Activated CD8-positive, alpha-beta memory T cell treated with anti-CD3 and anti-CD28 coated beads for 1 hour (primary cell): ENCODE results near the gene RNASEH1.
"Not testable (repeated sequence)": the region's sequence is repeated elsewhere in the genome, so short reads cannot be mapped to it uniquely, and the experiment has no call there.

Experiments
- DNase-seq, 2 donors: peaks; one replicate each; pipeline ENCODE4 v3.0.0-alpha.2; 2020; ENCODE audit warnings: low read depth in 1 of 2; ENCODE audit errors: extremely low read depth in 1 of 2

The RNASEH1 gene

GRCh38 chr2:3594493-3595281 lies 36.6 kb upstream of the RNASEH1 start, which contains the start of gene COLEC11:
TSS of gene COLEC11 (plus strand) at chr2:3595112. CDS start at chr2:3604341, 9,229 bp downstream.
- DNase-seq, result no peak

- no peak for DNase-seq
These were observed 31.0 kb upstream of the RNASEH1 start for GRCh38 chr2:3589086-3589485.

DNA sequence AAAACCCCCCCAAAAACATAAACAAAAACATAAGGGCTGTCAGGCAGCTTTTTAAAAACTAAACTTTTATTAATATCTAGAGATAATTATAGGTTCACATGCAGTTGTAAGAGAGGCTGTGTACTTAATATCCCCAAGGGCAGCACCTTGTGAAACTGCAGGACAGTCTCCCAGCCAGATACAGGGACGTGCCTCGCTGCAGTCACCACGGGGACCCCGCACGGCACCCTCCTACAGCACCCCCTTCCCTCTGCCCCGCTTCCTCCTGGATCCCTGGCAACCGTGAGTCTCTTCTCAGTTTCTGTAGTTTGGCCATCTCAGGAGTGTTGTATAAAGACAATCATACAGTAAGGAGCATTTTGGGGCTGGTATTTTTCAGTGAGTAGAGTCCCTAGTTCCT lies 30.0 kb upstream of the RNASEH1 start:
- no peak for DNase-seq

GRCh38 chr2:3587432-3587831 lies 29.3 kb upstream of the RNASEH1 start:
- DNase-seq, result no peak

DNA sequence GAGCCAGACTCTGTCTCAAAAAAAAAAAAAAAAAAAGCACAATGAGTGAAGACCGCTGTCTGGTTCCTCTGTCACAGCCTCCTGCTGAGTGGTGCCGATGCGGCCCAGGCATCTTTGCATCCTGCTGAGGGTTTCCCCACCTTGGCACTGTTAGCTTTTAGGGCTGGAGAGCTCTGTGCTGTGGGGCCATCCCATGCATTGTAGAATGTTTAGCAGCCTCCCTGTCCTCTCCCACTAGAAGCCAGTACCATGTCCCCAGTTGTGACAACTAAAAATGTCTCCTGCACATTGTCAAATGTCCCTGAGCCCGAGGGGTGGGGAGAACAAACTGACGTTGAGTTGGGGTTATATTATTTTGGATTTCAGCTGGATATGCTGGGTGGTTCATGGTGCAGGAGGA lies 28.9 kb upstream of the RNASEH1 start:
- DNase-seq, result no peak

DNA sequence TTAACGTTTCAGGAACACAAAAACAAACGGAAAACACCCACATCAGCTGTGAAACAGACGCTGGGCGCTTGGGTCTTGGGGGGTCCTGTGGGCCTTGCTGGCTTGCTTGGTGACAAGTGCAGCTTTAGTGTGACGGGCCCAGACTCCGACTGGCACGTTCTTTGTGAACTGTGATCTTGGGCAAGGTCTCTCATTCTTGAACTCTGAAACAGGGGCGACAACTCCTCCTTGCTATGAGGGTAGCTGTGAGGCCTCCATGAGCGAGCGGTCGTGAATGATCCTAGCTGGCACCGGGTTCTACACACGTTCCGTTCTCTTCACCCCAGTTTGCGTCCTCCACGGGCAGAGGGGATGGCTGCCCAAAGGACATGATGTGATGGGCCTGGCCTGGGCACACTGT lies 28.1 kb upstream of the RNASEH1 start:
- no peak for DNase-seq

GRCh38 chr2:3585261-3586109 lies 27.4 kb upstream of the RNASEH1 start:
- DNase-seq, result no peak

GRCh38 chr2:3584608-3585260 lies 26.6 kb upstream of the RNASEH1 start:
- DNase-seq, result no peak

- DNase-seq, result no peak
These were observed 25.9 kb upstream of the RNASEH1 start for GRCh38 chr2:3584076-3584475.

- no peak for DNase-seq
These were observed 23.5 kb upstream of the RNASEH1 start for GRCh38 chr2:3581367-3582262.

GRCh38 chr2:3580449-3580848 lies 22.3 kb upstream of the RNASEH1 start:
- DNase-seq, result no peak

DNA sequence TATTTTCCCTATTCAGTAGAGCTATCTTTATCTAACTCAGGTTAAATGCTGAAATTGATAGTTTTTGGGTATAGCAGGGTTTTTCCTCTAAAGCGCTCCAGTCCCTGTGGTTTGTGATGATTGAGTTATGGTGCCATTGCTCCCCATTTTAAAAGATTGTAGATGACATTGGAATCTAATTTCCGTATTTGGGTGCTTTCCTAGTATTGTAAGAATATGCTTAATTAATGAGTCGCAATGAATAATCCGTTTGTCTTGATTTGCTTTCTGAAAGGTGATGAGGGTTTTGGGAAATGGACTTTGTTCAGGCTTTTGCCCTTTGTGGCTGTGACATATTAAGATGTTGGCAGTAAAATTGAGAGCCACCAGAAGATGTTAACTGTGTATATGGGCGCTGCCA lies 20.9 kb upstream of the RNASEH1 start:
- DNase-seq, result no peak

- not testable (repeated sequence) for DNase-seq
These were observed 18.1 kb upstream of the RNASEH1 start for GRCh38 chr2:3576263-3576630.

DNA sequence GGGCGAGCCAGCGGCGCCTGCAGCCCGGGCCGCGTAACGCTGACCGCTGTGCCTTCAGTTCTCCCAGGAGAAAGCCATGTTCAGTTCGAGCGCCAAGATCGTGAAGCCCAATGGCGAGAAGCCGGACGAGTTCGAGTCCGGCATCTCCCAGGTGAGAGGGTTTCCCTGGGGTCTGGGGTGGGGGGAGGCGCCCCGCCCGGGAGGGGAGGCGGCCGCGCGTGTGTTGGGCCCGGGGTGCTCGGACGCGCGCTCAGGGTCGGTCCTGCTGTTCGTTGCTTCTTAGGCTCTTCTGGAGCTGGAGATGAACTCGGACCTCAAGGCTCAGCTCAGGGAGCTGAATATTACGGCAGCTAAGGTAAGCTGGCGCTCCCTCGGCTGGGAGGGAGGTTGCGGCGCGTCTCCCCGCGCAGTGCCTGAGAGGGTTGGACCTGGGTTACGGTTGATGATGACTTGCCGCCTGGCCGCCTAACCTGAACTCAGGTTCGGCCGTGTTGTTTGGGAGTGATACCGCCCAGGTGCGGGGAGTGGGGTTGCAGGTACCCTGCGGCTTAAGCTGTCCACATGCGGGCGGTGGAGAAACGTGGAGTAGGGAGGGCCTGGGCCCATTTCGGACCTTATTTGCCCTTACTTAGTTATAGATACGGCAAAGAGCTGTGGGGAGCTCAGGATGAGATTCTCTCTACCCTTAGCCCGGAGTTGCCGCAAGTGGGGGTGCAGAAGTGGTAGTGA lies 17.6 kb upstream of the RNASEH1 start:
- peak in 1 of 2 donors; percentile 10 for DNase-seq

GRCh38 chr2:3574155-3574554 lies 16.0 kb upstream of the RNASEH1 start:
- no peak for DNase-seq

DNA sequence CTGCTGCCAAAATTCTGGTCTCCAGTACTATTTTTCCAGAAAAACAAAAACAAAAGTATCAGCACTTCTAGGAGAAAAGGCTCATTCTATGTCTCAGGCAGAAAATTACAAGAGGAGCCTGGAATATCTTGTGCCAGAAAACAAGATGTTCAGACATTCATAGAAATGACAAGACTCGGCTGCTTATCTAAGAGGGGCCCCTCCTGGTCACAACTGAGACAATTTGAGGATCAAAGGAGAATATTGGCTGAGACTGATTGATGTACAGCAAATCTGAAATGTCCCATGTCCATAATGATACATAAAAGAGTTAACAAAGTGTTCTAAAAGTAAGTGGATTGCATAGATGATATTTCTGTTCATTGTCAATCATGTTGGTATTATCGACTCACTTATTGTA lies 14.5 kb upstream of the RNASEH1 start:
- DNase-seq, result no peak

GRCh38 chr2:3571284-3571683 lies 13.2 kb upstream of the RNASEH1 start:
- DNase-seq, result no peak

DNA sequence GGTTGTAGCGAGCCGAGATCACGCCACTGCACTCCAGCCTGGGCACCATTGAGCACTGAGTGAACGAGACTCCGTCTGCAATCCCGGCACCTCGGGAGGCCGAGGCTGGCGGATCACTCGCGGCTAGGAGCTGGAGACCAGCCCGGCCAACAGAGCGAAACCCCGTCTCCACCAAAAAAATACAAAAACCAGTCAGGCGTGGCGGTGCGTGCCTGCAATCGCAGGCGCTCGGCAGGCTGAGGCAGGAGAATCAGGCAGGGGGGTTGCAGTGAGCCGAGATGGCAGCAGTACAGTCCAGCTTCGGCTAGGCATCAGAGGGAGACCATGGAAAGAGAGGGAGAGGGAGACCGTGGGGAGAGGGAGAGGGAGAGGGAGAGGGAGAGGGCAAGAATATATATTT lies 11.5 kb upstream of the RNASEH1 start:
- DNase-seq, result not testable (repeated sequence)

DNA sequence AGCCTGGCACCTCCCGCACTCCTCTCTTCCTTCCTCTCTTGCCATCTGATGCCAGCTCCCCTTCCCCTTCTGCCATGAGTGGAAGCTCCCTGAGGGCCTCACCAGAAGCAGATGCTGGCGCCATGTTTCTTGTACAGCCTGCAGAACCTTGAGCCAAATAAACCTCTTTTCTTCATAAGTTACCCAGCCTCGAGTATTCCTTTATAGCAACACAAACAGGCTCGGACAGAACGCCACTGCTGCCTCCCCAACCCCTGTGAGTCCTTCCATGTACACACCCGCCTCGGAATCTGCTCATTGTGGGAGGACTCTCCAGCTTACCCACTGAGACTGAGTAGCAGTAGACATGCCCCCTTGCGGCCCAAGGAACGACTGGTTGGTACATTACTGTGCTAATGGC lies 8.7 kb upstream of the RNASEH1 start:
- no peak for DNase-seq

- DNase-seq, result no peak
These were observed 7.0 kb upstream of the RNASEH1 start for GRCh38 chr2:3565117-3565516.
